Fibroblast of mammary gland (primary cell): ENCODE results near the gene AIG1.
"Not testable (repeated sequence)": the region's sequence is repeated elsewhere in the genome, so short reads cannot be mapped to it uniquely, and the experiment has no call there.

Source experiments
- DNase-seq: peaks from one replicate; pipeline ENCODE4 v3.0.0-alpha.2; 2010; ENCODE audit warnings: low read depth
- H3K4me3 ChIP-seq: 2 replicates; pipeline ENCODE4 v1.5.1; 2011; ENCODE audit warnings: low read depth, mild to moderate bottlenecking, low read length, moderate library complexity; ENCODE audit not compliant: control insufficient read depth
- CTCF ChIP-seq: conservative IDR thresholded peaks from 2 replicates; pipeline ENCODE4 v1.5.1; 2011; ENCODE audit warnings: low read depth, low read length, inconsistent platforms; ENCODE audit not compliant: control insufficient read depth, insufficient read depth

The AIG1 gene

GRCh38 chr6:143128681-143129015 is 68.0 kb downstream of the AIG1 start:
- DNase-seq = no peak
- no peak for TF ChIP-seq CTCF
- no peak overlapping the region for H3K4me3 ChIP-seq

GRCh38 chr6:143130928-143131327 is 70.2 kb downstream of the AIG1 start:
- TF ChIP-seq CTCF = no peak
- no peak for DNase-seq
- no peak overlapping the region for H3K4me3 ChIP-seq

- TF ChIP-seq CTCF = no peak
- DNase-seq = no peak
- no peak overlapping the region for H3K4me3 ChIP-seq
Measured at GRCh38 chr6:143135325-143135724, 74.6 kb downstream of the AIG1 start.

- no peak for DNase-seq
- no peak overlapping the region for H3K4me3 ChIP-seq
- TF ChIP-seq CTCF = no peak
Measured at GRCh38 chr6:143135797-143136561, 75.3 kb downstream of the AIG1 start.

- H3K4me3 ChIP-seq = no peak overlapping the region
- no peak for TF ChIP-seq CTCF
- no peak for DNase-seq
Measured at GRCh38 chr6:143136647-143137046, 76.0 kb downstream of the AIG1 start.

- no peak overlapping the region for H3K4me3 ChIP-seq
- DNase-seq = no peak
- no peak for TF ChIP-seq CTCF
Measured at GRCh38 chr6:143139239-143139784, 78.6 kb downstream of the AIG1 start.

- not testable (repeated sequence) for H3K4me3 ChIP-seq, DNase-seq
Measured at GRCh38 chr6:143139884-143140283, 79.2 kb downstream of the AIG1 start.
